ENCODE results near the gene NUSAP1. TPM values are rescaled to one million over a fixed set of nuclear protein-coding genes. Genes with fewer than 3 reads are reported as not detected.

The NUSAP1 gene
- total RNA-seq, 1 donor from 2014 or later, result 14.4 TPM

DNA sequence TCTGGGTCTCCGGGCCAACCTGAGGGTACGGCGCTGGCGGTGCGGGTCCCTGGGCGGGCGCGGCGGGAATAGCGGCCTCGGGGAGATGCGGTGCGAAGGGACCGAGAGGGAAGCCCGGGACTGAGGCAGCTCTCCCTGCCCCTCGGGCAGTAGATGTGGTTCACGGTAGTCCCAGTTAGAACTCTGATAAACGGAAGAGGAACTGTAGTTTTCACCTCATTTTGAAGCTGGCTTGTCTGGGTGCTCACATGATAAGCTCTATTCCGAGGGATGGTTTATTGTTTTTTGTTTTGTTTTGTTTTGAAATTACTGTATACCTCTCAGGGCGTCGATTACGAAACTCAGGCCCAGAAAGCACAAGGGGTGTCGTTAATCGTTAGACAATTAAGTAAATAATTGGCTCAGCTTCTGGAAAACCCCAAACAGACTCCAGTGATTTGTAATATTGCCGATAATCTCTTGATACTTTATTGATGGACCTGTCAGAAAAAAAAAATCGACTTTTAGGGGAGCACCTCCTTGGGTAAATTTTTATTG, 413 bp downstream of the NUSAP1 start:
- no peak for DNase-seq
- H3K9me3 Mint-ChIP-seq, result no peaks in the 10 kb centered on the region

GRCh38 chr15:41334293-41335120, 1.8 kb downstream of the NUSAP1 start:
- H3K27ac Mint-ChIP-seq, result peak overlapping the region; percentile 71
- ATAC-seq (ENCODE audit: low read depth) (no peak), DNase-seq (no peak)
- no peaks in the 10 kb centered on the region for H3K27me3 Mint-ChIP-seq
- peaks cover 34% of the 10 kb centered on the region for H3K4me1 Mint-ChIP-seq
- intact Hi-C loops (cut with micrococcal nuclease), result no loop called here
- POLR2A ChIA-PET, result interaction anchor here (2.2 to 2.5 kb wide), 2 partner anchors 43 to 51 kb away, joined by 14 to 21 read pairs; no protein-coding TSS in a partner anchor
- peak overlapping the region; percentile 100 for H3K4me3 Mint-ChIP-seq
- CTCF ChIA-PET, result no interaction called here
- H3K9me3 Mint-ChIP-seq, result no peaks in the 10 kb centered on the region
- no peak for TF ChIP-seq CTCF (IDR thresholded peaks at IDR 0.05)
- peaks cover 9% of the 10 kb centered on the region for H3K36me3 Mint-ChIP-seq (ENCODE audit: low read depth)

More for the DNA sequence above, 413 bp downstream of the NUSAP1 start:
- CTCF ChIA-PET, result interaction anchor here (0.8 to 1.6 kb wide), 5 partner anchors 45 to 429 kb away, joined by 3 to 7 read pairs (median 3); partner anchors contain the start of genes CHP1 and EXD1
- intact Hi-C loops (cut with micrococcal nuclease), result loop anchor here (2.0 kb wide), 4 partner anchors 170 to 768 kb away; partner anchors contain the start of genes CCDC32 and MGA
- POLR2A ChIA-PET, result interaction anchor here (0.5 to 2.5 kb wide), 10 partner anchors 9 to 217 kb away, joined by 3 to 24 read pairs (median 4); partner anchors contain the start of genes CHP1, EXD1 and INO80
- Mint-ChIP-seq H3K4me1 (peaks cover 31% of the 10 kb centered on the region), H3K4me3 (peak overlapping the region; percentile 100), H3K36me3 (ENCODE audit: low read depth) (peaks cover 9% of the 10 kb centered on the region), H3K27me3 (no peaks in the 10 kb centered on the region), H3K27ac (peak overlapping the region; percentile 97)
- TF ChIP-seq CTCF (IDR thresholded peaks at IDR 0.05), result no peak
- ATAC-seq (ENCODE audit: low read depth), result peak; percentile 12

DNA sequence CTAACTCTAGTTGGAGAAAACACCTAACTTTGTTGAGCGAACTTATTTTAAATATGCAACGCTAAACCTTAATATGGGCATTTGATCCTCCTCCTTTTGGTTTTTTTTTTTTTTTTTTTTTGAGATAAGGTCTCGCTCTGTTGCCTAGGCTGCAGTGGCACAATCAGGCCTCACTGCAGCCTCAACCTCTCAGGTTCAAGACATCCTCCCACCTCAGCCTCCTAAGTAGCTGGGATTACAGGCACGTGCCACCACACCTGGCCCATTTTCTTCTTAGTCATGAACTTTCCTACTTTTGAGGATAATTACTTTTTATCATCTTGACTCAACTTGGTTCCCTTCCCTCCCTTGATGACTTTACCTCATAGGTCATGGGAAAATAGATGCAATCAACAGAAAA, 3.9 kb downstream of the NUSAP1 start:
- no peak for ATAC-seq (ENCODE audit: low read depth)
- Mint-ChIP-seq H3K27me3 (no peaks in the 10 kb centered on the region), H3K4me3 (no peak overlapping the region), H3K36me3 (ENCODE audit: low read depth) (peaks cover 9% of the 10 kb centered on the region), H3K4me1 (peaks cover 35% of the 10 kb centered on the region), H3K27ac (no peak overlapping the region), H3K9me3 (no peaks in the 10 kb centered on the region)
- CTCF ChIA-PET, result no interaction called here
- no peak for DNase-seq
- intact Hi-C loops (cut with micrococcal nuclease), result no loop called here
- TF ChIP-seq CTCF (IDR thresholded peaks at IDR 0.05), result no peak
- POLR2A ChIA-PET, result no interaction called here

GRCh38 chr15:41337047-41337446, 4.4 kb downstream of the NUSAP1 start:
- intact Hi-C loops (cut with micrococcal nuclease), result no loop called here
- H3K9me3 Mint-ChIP-seq, result no peaks in the 10 kb centered on the region
- ATAC-seq (ENCODE audit: low read depth) (no peak), DNase-seq (no peak)
- POLR2A ChIA-PET, result no interaction called here
- no peaks in the 10 kb centered on the region for H3K27me3 Mint-ChIP-seq
- peaks cover 9% of the 10 kb centered on the region for H3K36me3 Mint-ChIP-seq (ENCODE audit: low read depth)
- H3K4me3 Mint-ChIP-seq, result no peak overlapping the region
- no peak for TF ChIP-seq CTCF (IDR thresholded peaks at IDR 0.05)
- no peak overlapping the region for H3K27ac Mint-ChIP-seq
- CTCF ChIA-PET, result no interaction called here
- peaks cover 30% of the 10 kb centered on the region for H3K4me1 Mint-ChIP-seq
